Activated CD8-positive, alpha-beta T cell treated with anti-CD3 and anti-CD28 coated beads for 36 hours (primary cell): Measurements from ENCODE around the gene BIRC6. TPM values are rescaled to one million over a fixed set of nuclear protein-coding genes. Genes with fewer than 3 reads are reported as not detected.
A peak's percentile ranks its signal among the peaks of the same experiment; 100 is the strongest.
"Not testable (repeated sequence)": the region's sequence is repeated elsewhere in the genome, so short reads cannot be mapped to it uniquely, and the experiment has no call there.

ENCODE experiments used
- ATAC-seq: fragments of 200-7000 bp; cut with Tn5 transposase; one replicate; pipeline ENCODE4 v1.10.0; 2021; ENCODE audit warnings: mild to moderate bottlenecking, moderate library complexity
- CTCF ChIA-PET: fragments of 350-600 bp; sonication (Branson Sonifier 250); formaldehyde crosslinking; loops from one replicate; lab custom pipeline; 2021; ENCODE audit warnings: antibody characterized with exemption; lab: Charles Lee
- POLR2A ChIA-PET: fragments of 350-600 bp; sonication (Branson Sonifier 250); formaldehyde crosslinking; loops from one replicate; lab custom pipeline; 2021; ENCODE audit warnings: antibody characterized with exemption; lab: Charles Lee
- DNase-seq: peaks from one replicate; pipeline ENCODE4 v3.0.0-alpha.2; 2020
- H3K27ac Mint-ChIP-seq: one replicate; pipeline ENCODE4 v1.8.0; 2021; ENCODE audit warnings: mild to moderate bottlenecking, mixed read lengths
- H3K27me3 Mint-ChIP-seq: one replicate; pipeline ENCODE4 v1.8.0; 2021; ENCODE audit warnings: mixed read lengths
- H3K36me3 Mint-ChIP-seq: one replicate; pipeline ENCODE4 v1.8.0; 2021; ENCODE audit warnings: low read depth, mixed read lengths
- H3K4me1 Mint-ChIP-seq: one replicate; pipeline ENCODE4 v1.8.0; 2021; ENCODE audit warnings: low read depth, mixed read lengths
- H3K4me3 Mint-ChIP-seq: one replicate; pipeline ENCODE4 v1.8.0; 2021; ENCODE audit warnings: mild to moderate bottlenecking, moderate library complexity, mixed read lengths
- H3K9me3 Mint-ChIP-seq: one replicate; pipeline ENCODE4 v1.8.0; 2021; ENCODE audit warnings: mixed read lengths
- intact Hi-C: fragments of 100-400 bp; cut with micrococcal nuclease; formaldehyde crosslinking; loops from one replicate; pipeline ENCODE4 v1.10.0; 2022
- total RNA-seq, 2 experiments: library from RNA; stranded (reverse); gene quantifications; one replicate each; pipeline ENCODE4 v1.2.3, GENCODE V29; 2021
- TF ChIP-seq, protein P1 (sequence below): fragments of 200-600 bp; IDR thresholded peaks from one replicate; pipeline ENCODE4 v1.8.0; 2022; ENCODE audit warnings: antibody characterized with exemption, mild to moderate bottlenecking

Gene BIRC6
- total RNA-seq, 2 experiments from 2014 or later, result 68.8 to 69.6 TPM

DNA sequence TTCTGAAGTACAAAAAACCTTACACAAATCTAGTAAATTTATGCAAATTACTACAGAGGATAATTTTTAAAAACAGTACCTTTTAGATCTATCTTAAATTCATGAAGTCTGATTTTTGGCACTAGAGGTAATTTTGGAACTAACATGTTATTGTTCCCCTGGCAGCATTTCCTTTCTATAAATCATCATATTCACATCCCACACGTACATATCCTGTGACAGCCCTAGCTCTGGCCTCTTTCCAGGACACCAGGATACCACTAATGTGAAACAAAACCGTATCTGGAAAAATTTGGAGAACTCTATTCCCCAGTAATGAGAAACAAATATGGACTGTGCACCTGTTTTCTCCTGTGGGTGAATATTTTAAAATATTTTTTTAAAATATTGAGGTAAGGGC lies 14.0 kb upstream of the BIRC6 start:
- no peak overlapping the region for H3K27ac Mint-ChIP-seq
- CTCF ChIA-PET, result no interaction called here
- H3K4me3 Mint-ChIP-seq, result no peak overlapping the region
- DNase-seq, result no peak
- no peaks in the 10 kb centered on the region for H3K27me3 Mint-ChIP-seq
- no peaks in the 10 kb centered on the region for H3K9me3 Mint-ChIP-seq
- TF ChIP-seq, protein P1, sequence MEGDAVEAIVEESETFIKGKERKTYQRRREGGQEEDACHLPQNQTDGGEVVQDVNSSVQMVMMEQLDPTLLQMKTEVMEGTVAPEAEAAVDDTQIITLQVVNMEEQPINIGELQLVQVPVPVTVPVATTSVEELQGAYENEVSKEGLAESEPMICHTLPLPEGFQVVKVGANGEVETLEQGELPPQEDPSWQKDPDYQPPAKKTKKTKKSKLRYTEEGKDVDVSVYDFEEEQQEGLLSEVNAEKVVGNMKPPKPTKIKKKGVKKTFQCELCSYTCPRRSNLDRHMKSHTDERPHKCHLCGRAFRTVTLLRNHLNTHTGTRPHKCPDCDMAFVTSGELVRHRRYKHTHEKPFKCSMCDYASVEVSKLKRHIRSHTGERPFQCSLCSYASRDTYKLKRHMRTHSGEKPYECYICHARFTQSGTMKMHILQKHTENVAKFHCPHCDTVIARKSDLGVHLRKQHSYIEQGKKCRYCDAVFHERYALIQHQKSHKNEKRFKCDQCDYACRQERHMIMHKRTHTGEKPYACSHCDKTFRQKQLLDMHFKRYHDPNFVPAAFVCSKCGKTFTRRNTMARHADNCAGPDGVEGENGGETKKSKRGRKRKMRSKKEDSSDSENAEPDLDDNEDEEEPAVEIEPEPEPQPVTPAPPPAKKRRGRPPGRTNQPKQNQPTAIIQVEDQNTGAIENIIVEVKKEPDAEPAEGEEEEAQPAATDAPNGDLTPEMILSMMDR, result no peak
- no peaks in the 10 kb centered on the region for H3K4me1 Mint-ChIP-seq
- intact Hi-C loops, result no loop called here
- no peaks in the 10 kb centered on the region for H3K36me3 Mint-ChIP-seq
- no peak for ATAC-seq
- POLR2A ChIA-PET, result interaction anchor here (0.7 kb wide), 1 partner anchor 113 kb away, joined by 3 read pairs; no protein-coding TSS in a partner anchor

DNA sequence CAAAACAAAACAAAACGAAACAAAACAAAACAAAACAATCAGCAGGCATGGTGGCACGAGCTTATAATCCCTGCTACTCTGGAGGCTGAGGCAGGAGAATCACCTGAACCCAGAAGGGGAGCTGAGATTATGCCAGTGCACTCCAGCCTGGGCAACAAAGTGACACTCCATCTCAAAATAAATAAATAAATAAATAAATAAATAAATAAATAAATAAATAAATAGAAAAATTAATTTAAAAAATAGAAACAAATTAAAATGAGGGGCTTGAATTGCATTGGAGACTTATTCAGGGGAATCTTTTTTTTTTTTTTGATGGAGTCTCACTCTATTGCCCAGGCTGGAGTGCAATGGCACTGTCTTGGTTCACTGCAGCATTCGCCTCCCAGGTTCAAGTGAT lies 6.0 kb upstream of the BIRC6 start:
- H3K36me3 Mint-ChIP-seq, H3K4me3 Mint-ChIP-seq, CTCF ChIA-PET, H3K9me3 Mint-ChIP-seq, intact Hi-C loops, ATAC-seq, DNase-seq, H3K4me1 Mint-ChIP-seq, H3K27ac Mint-ChIP-seq, H3K27me3 Mint-ChIP-seq: not testable (repeated sequence)
- POLR2A ChIA-PET, result interaction anchor here (0.6 to 0.8 kb wide), 2 partner anchors 13 to 83 kb away, joined by 3 to 4 read pairs; no protein-coding TSS in a partner anchor

DNA sequence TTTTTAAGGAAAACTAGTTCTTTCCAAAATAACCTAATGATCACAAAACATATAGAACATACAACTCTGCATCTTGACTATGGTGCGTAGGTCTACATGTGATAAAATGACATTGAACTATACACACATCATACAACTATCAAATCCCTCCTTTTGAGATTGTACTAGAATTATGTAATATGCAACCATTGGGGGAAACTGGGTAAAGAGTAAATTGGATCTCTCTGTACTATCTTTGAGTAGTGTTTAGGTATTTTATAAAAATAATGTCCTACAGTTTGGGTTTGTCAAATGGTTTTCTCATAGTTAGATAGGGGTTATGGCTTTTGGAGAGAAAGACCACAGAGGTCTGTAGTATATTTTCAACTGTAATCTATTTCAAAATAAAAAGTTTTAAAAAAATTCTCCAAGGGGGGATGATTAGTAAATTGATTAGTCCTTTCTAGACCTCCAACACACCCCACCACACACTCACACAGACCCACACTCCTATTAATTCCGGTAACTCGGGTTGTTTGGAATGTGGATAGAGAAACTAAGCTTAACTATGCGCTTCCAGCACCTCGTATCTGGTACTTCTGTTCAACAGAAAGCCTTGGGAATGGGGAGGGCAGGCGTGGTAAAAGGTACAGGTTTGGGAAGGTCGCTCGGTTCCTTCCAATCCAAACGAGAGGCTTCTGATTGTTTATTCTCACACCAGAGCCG lies 695 bp upstream of the BIRC6 start:
- H3K27me3 Mint-ChIP-seq, result no peaks in the 10 kb centered on the region
- ChIA-PET POLR2A (no interaction called here), CTCF (no interaction called here)
- peak overlapping the region; percentile 95 for H3K27ac Mint-ChIP-seq
- DNase-seq (no peak), ATAC-seq (no peak)
- peaks cover 26% of the 10 kb centered on the region for H3K4me1 Mint-ChIP-seq
- H3K36me3 Mint-ChIP-seq, result peaks cover 21% of the 10 kb centered on the region
- intact Hi-C loops, result no loop called here
- H3K9me3 Mint-ChIP-seq, result no peaks in the 10 kb centered on the region
- TF ChIP-seq, protein P1, result no peak
- peak overlapping the region; percentile 83 for H3K4me3 Mint-ChIP-seq

DNA sequence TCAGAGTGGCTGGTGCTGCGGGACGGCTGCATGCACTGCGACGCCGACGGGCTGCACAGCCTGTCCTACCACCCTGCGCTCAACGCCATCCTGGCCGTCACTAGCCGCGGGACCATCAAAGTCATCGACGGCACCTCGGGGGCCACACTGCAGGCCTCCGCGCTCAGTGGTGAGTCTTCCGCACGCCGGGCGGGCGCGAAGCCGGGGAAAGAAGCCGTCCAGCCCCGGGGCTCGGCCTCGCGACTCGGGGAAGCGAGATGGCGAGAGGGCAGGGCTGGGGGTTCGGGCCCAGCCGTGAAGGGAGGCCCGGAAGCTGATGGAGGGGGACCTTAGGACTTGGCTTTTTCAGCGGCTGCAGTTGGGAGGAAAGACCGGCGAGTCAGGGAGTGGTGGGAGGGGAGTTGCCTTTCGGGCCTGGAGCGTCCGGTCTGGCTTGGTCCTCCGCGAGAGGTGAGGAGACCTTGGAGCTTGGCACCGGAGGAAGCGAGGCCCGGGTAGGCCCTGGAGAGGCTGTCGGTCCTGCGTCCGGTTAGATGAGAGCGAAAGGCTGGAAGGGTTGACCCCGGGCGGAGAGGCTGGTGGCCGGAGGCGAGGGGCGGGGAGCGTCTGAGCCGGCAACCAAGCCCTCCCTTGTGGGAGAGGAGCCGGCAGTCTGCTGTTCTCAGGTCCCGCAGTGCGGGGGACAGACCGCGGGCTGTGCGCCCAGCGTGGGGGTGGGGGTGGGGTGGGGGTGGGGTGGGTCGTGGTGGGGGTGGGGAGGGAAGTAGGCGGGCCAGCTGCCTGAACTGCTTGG lies 691 bp downstream of the BIRC6 start:
- H3K36me3 Mint-ChIP-seq, result peaks cover 32% of the 10 kb centered on the region
- H3K9me3 Mint-ChIP-seq, result peaks cover 4% of the 10 kb centered on the region
- intact Hi-C loops, result no loop called here
- H3K27ac Mint-ChIP-seq, result peak overlapping the region; percentile 95
- H3K4me3 Mint-ChIP-seq, result peak overlapping the region; percentile 83
- ChIA-PET POLR2A (interaction anchor here (1.0 to 1.3 kb wide), 2 partner anchors 11 to 15 kb away, joined by 3 to 4 read pairs; no protein-coding TSS in a partner anchor), CTCF (no interaction called here)
- DNase-seq, result peak; percentile 44
- H3K4me1 Mint-ChIP-seq, result peaks cover 34% of the 10 kb centered on the region
- TF ChIP-seq, protein P1, result no peak
- peak; percentile 16 for ATAC-seq
- H3K27me3 Mint-ChIP-seq, result no peaks in the 10 kb centered on the region

DNA sequence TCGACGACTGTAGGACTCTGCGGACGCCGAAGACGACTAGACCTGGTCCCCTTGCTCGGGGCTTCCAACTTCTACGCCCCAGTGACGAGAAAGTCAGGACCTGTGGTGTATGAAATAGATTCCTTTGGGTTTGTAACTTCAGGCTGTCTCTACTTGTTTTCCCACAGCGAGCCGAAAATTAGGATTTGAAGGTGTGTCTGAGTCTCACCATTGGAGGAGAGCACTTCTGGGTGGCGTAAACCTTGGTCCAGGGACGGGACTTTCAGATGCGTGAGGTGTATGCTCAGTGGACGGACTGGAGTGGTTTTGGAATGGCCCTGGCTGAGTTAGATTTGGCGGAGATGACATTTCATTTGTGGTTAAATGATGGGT lies 1.3 kb downstream of the BIRC6 start:
- TF ChIP-seq, protein P1, result no peak

More for the DNA sequence above, 1.3 kb downstream of the BIRC6 start:
- CTCF ChIA-PET, result no interaction called here
- Mint-ChIP-seq H3K9me3 (peaks cover 4% of the 10 kb centered on the region), H3K4me3 (peak overlapping the region; percentile 83), H3K27ac (peak overlapping the region; percentile 85), H3K4me1 (peaks cover 36% of the 10 kb centered on the region), H3K27me3 (no peaks in the 10 kb centered on the region), H3K36me3 (peaks cover 33% of the 10 kb centered on the region)
- intact Hi-C loops, result no loop called here
- POLR2A ChIA-PET, result interaction anchor here (1.0 to 1.3 kb wide), 2 partner anchors 10 to 15 kb away, joined by 3 to 4 read pairs; no protein-coding TSS in a partner anchor
- DNase-seq (no peak), ATAC-seq (no peak)
